Upper lobe of left lung (tissue), 6 donors: ENCODE data around the gene PDXP. TPM values are rescaled to one million over a fixed set of nuclear protein-coding genes. Genes with fewer than 3 reads are reported as not detected.

ENCODE experiments used
- ATAC-seq, 2 donors: fragments of 200-7000 bp; cut with Tn5 transposase; one replicate each; pipeline ENCODE4 v1.9.1; 2022; ENCODE audit warnings: mild to moderate bottlenecking in 2 of 2, moderate library complexity in 2 of 2; ENCODE audit not compliant: low FRiP score in 2 of 2
- DNase-seq, 2 donors: peaks; one replicate each; pipeline ENCODE4 v3.0.0-alpha.2; 2019 to 2020
- H3K27ac ChIP-seq, 4 donors: fragments of 200-600 bp; sonication (generic); one replicate each; pipeline ENCODE4 v1.5.1; 2016 to 2019
- H3K27me3 ChIP-seq, 4 donors: fragments of 200-600 bp; sonication (generic); one replicate each; pipeline ENCODE4 v1.5.1; 2017 to 2019
- H3K36me3 ChIP-seq, 4 donors: fragments of 200-600 bp; sonication (generic); one replicate each; pipeline ENCODE4 v1.5.1; 2016 to 2019
- H3K4me1 ChIP-seq, 4 donors: fragments of 200-600 bp; sonication (generic); one replicate each; pipeline ENCODE4 v1.5.1; 2018 to 2019
- H3K4me3 ChIP-seq, 4 donors: fragments of 200-600 bp; sonication (generic); one replicate each; pipeline ENCODE4 v1.5.1; 2017 to 2019; ENCODE audit warnings: mild to moderate bottlenecking in 2 of 4, moderate library complexity in 1 of 4
- H3K9me3 ChIP-seq, 4 donors: fragments of 200-600 bp; sonication (generic); one replicate each; pipeline ENCODE4 v1.5.1; 2018 to 2019
- EP300 ChIP-seq, 4 donors: sonication (generic); formaldehyde crosslinking; IDR thresholded peaks; one replicate each; pipeline ENCODE4 v1.5.1; 2017; ENCODE audit warnings: antibody characterized with exemption in 4 of 4, control low read depth in 2 of 4
- POLR2A ChIP-seq, 4 donors: fragments of 450-650 bp; IDR thresholded peaks; one replicate each; pipeline ENCODE4 v1.5.1; 2016 to 2017; ENCODE audit warnings: antibody characterized with exemption in 4 of 4, mild to moderate bottlenecking in 2 of 4
- POLR2AphosphoS5 ChIP-seq, 2 donors: sonication (generic); formaldehyde crosslinking; IDR thresholded peaks; one replicate each; pipeline ENCODE4 v1.5.1; 2017; ENCODE audit warnings: antibody characterized with exemption in 2 of 2
- WGBS, 2 donors: methylation state at CpG; one replicate each; pipeline ENCODE4 v1.1.5; 2017 to 2018; 5-methylcytosine and 5-hydroxymethylcytosine counted together
- total RNA-seq, 6 donors: library from RNA; depleted of rRNA in 4 of 6; stranded (reverse); fragments of >200 nt in 4 of 6; gene quantifications; one replicate each; pipeline versions ENCODE4 v1.1.0 to v1.2.1, GENCODE V29; 2016 to 2021
- TF ChIP-seq, protein P1 (sequence below), 6 experiments: fragments of 450-650 bp in 4 of 6; fragments of 200-600 bp in 2 of 6; sonication (generic) in 2 of 6; IDR thresholded peaks; one replicate each; pipeline ENCODE4 v1.5.1; 2016 to 2019; ENCODE audit warnings: antibody characterized with exemption in 6 of 6
- donor health status: DM: no; HTN: no; CAD: no; lungs with moderate emphysema.
- donor health status: DM: no; HTN: yes; CAD: no; lungs with severe emphysema.

The PDXP gene
- total RNA-seq, 6 donors from 2014 or later: 2.1 to 11.1 (median 8.7) TPM

DNA sequence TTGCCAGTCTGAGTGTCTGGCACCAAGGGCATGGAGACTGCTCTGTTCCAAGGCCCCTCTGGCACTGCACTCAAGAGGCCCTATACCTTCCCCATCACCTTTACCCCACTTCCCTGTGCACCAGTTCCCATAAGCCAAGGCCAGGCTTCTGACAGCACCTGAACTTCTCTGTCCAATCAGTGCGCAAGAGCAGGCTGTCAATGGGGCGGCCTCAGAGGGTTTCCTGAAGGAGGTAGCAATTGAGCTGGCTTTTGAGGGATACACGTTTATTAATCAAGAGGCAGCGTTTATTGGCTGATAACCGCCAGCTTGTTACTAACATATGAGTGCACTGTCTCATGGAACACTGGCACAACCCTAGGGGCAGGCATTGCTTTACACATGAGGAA lies 17.0 kb upstream of the PDXP start:
- Histone ChIP-seq H3K4me3 (no peak overlapping the region), H3K4me1 (peaks cover 41 to 48% (median 45%) of the 10 kb centered on the region in 4 donors), H3K27ac (peak overlapping the region in 1 of 4 donors; percentile 90), H3K36me3 (peaks cover 0 to 19% (median 1%) of the 10 kb centered on the region in 4 donors), H3K9me3 (no peaks in the 10 kb centered on the region), H3K27me3 (no peaks in the 10 kb centered on the region)
- ATAC-seq: no peak
- WGBS, 2 donors: 87 to 100% methylated on average over 4 to 5 of the region's 5 CpGs
- DNase-seq: no peak
- TF ChIP-seq POLR2A (IDR thresholded peaks at IDR 0.05) (no peak), POLR2AphosphoS5 (IDR thresholded peaks at IDR 0.05) (no peak)

- no peaks in the 10 kb centered on the region for H3K27me3 ChIP-seq
- no peak overlapping the region for H3K27ac ChIP-seq
- ATAC-seq: peak; percentile 87 to 88
- no peak overlapping the region for H3K4me3 ChIP-seq
- H3K36me3 ChIP-seq: peaks cover 0 to 33% (median 3%) of the 10 kb centered on the region in 4 donors
- TF ChIP-seq, protein P1, sequence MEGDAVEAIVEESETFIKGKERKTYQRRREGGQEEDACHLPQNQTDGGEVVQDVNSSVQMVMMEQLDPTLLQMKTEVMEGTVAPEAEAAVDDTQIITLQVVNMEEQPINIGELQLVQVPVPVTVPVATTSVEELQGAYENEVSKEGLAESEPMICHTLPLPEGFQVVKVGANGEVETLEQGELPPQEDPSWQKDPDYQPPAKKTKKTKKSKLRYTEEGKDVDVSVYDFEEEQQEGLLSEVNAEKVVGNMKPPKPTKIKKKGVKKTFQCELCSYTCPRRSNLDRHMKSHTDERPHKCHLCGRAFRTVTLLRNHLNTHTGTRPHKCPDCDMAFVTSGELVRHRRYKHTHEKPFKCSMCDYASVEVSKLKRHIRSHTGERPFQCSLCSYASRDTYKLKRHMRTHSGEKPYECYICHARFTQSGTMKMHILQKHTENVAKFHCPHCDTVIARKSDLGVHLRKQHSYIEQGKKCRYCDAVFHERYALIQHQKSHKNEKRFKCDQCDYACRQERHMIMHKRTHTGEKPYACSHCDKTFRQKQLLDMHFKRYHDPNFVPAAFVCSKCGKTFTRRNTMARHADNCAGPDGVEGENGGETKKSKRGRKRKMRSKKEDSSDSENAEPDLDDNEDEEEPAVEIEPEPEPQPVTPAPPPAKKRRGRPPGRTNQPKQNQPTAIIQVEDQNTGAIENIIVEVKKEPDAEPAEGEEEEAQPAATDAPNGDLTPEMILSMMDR (IDR thresholded peaks at IDR 0.05): peak; percentile 88 to 94 (median 93)
- TF ChIP-seq POLR2A (IDR thresholded peaks at IDR 0.05) (no peak), POLR2AphosphoS5 (IDR thresholded peaks at IDR 0.05) (no peak), EP300 (IDR thresholded peaks at IDR 0.05) (no peak)
- H3K9me3 ChIP-seq: no peaks in the 10 kb centered on the region
- 29 to 90% methylated on average over 3 to 9 of the region's 9 CpGs for WGBS, 2 donors
- DNase-seq: peak in 1 of 2 donors; percentile 85
- H3K4me1 ChIP-seq: peaks cover 33 to 37% (median 36%) of the 10 kb centered on the region in 4 donors
Observed at GRCh38 chr22:37643225-37643847, 15.2 kb upstream of the PDXP start.

GRCh38 chr22:37647317-37647716 lies 11.2 kb upstream of the PDXP start:
- H3K4me3 ChIP-seq: no peak overlapping the region
- no peak for ATAC-seq
- no peak for TF ChIP-seq EP300 (IDR thresholded peaks at IDR 0.05)
- no peak for TF ChIP-seq POLR2AphosphoS5 (IDR thresholded peaks at IDR 0.05)
- TF ChIP-seq POLR2A (IDR thresholded peaks at IDR 0.05): no peak
- TF ChIP-seq, protein P1 (IDR thresholded peaks at IDR 0.05): no peak

DNA sequence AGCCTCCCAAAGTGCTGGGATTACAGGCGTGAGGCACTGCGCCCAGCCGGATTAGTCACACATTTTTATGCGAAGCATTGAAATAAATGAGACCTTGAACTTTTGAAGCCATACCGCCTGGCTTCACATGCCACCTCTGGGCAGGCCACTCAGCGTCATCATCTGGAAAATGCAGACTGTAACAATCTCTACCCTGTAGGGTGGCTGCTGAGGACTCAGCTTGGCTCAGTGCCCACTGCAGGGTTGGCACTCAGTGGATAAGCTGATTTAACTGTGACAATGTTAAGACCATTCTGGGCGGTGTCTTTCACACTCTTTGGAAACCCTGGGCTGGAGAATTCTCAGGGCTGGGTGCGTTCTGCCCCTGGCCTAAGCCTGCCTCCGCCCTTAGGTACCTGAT lies 10.6 kb upstream of the PDXP start:
- H3K4me1 ChIP-seq: peaks cover 3 to 8% (median 8%) of the 10 kb centered on the region in 4 donors
- WGBS, 2 donors: 84 to 96% methylated on average over 6 to 9 of the region's 9 CpGs
- H3K9me3 ChIP-seq: no peaks in the 10 kb centered on the region
- no peak overlapping the region for H3K27ac ChIP-seq
- ATAC-seq (no peak), DNase-seq (no peak)
- no peak overlapping the region for H3K4me3 ChIP-seq
- H3K27me3 ChIP-seq: no peaks in the 10 kb centered on the region
- H3K36me3 ChIP-seq: peaks cover 0 to 55% (median 18%) of the 10 kb centered on the region in 4 donors
- no peak for TF ChIP-seq EP300 (IDR thresholded peaks at IDR 0.05)
- TF ChIP-seq, protein P1 (IDR thresholded peaks at IDR 0.05): no peak
- TF ChIP-seq POLR2AphosphoS5 (IDR thresholded peaks at IDR 0.05): no peak
- no peak for TF ChIP-seq POLR2A (IDR thresholded peaks at IDR 0.05)

More at GRCh38 chr22:37647317-37647716, 11.2 kb upstream of the PDXP start:
- H3K9me3 ChIP-seq: no peaks in the 10 kb centered on the region
- peaks cover 0 to 59% (median 18%) of the 10 kb centered on the region in 4 donors for H3K36me3 ChIP-seq
- WGBS, 2 donors: 89 to 94% methylated on average over 8 of the region's 9 CpGs
- no peak for DNase-seq
- no peak overlapping the region for H3K27ac ChIP-seq
- no peaks in the 10 kb centered on the region for H3K27me3 ChIP-seq
- H3K4me1 ChIP-seq: peaks cover 5 to 10% (median 9%) of the 10 kb centered on the region in 4 donors

DNA sequence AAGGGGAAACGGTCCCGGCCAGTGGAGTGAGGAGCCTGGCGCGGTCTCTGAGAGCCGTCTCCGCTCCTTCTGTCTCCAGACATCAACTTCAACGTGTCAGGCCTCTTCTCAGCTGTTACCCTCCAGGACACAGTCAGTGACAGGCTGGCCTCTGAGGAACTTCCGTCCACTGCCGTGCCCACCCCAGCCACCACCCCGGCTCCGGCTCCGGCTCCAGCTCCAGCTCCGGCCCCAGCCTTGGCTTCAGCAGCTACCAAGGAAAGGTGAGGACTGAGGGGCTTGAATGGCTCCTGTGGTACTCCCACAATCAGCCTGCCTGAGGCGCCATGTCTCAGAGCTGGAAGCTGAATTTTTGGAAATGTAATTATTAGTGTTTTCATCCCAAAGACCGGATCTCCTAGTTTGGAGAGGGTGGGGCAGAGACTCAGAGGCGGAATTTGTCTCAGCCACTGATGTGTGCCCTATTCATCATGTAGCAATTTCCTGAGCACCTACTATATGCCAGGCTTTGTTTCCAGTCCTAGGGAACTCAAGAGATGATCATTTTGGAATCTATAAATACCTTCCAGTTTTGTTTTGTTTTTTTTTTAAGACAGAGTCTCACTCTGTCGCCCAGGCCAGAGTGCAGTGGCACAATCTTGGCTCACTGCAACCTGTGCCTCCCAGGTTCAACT lies 7.9 kb upstream of the PDXP start:
- Histone ChIP-seq H3K27me3 (no peaks in the 10 kb centered on the region), H3K27ac (no peak overlapping the region), H3K9me3 (no peaks in the 10 kb centered on the region), H3K4me1 (no peaks in the 10 kb centered on the region), H3K36me3 (peaks cover 0 to 57% (median 25%) of the 10 kb centered on the region in 4 donors), H3K4me3 (no peak overlapping the region)
- DNase-seq: no peak
- 96% methylated on average over 17 of the region's 17 CpGs for WGBS, 2 donors
- TF ChIP-seq POLR2AphosphoS5 (IDR thresholded peaks at IDR 0.05) (no peak), POLR2A (IDR thresholded peaks at IDR 0.05) (no peak), EP300 (IDR thresholded peaks at IDR 0.05) (no peak)
- TF ChIP-seq, protein P1 (IDR thresholded peaks at IDR 0.05): no peak
- ATAC-seq: no peak
